ENCODE results near the gene LHX2.
"Not testable (repeated sequence)": the region's sequence is repeated elsewhere in the genome, so short reads cannot be mapped to it uniquely, and the experiment has no call there.

LHX2 gene

GRCh38 chr9:124011460-124012301 lies at the start of gene LHX2:
TSS of gene LHX2 (plus strand) at chr9:124011768. CDS start at chr9:124012349, 581 bp downstream.
- DNase-seq, result peak; percentile 89

- DNase-seq, result no peak
Observed at GRCh38 chr9:123964761-123965160, 46.8 kb upstream of the LHX2 start.

GRCh38 chr9:123965801-123966686 lies 45.5 kb upstream of the LHX2 start:
- no peak for DNase-seq

- no peak for DNase-seq
Observed at GRCh38 chr9:123967323-123967722, 44.2 kb upstream of the LHX2 start.

- no peak for DNase-seq
Observed at GRCh38 chr9:123972618-123973017, 39.0 kb upstream of the LHX2 start.

- no peak for DNase-seq
Observed at GRCh38 chr9:123973590-123974223, 37.9 kb upstream of the LHX2 start.

- no peak for DNase-seq
Observed at GRCh38 chr9:123974471-123974870, 37.1 kb upstream of the LHX2 start.

GRCh38 chr9:123975871-123976270 lies 35.7 kb upstream of the LHX2 start:
- DNase-seq, result no peak

- DNase-seq, result not testable (repeated sequence)
Observed at GRCh38 chr9:123976579-123976978, 35.0 kb upstream of the LHX2 start.

- DNase-seq, result no peak
Observed at GRCh38 chr9:123978981-123979380, 32.6 kb upstream of the LHX2 start.

- no peak for DNase-seq
Observed at GRCh38 chr9:123982535-123982934, 29.0 kb upstream of the LHX2 start.

- DNase-seq, result no peak
Observed at GRCh38 chr9:123983047-123983446, 28.5 kb upstream of the LHX2 start.

GRCh38 chr9:123984802-123985201 lies 26.8 kb upstream of the LHX2 start:
- no peak for DNase-seq

GRCh38 chr9:123985869-123986268 lies 25.7 kb upstream of the LHX2 start:
- DNase-seq, result no peak

- DNase-seq, result no peak
Observed at GRCh38 chr9:123990427-123990826, 21.1 kb upstream of the LHX2 start.

- not testable (repeated sequence) for DNase-seq
Observed at GRCh38 chr9:123992679-123993078, 18.9 kb upstream of the LHX2 start.

- DNase-seq, result no peak
Observed at GRCh38 chr9:123996731-123997421, 14.7 kb upstream of the LHX2 start.

- DNase-seq, result no peak
Observed at GRCh38 chr9:123997665-123998277, 13.8 kb upstream of the LHX2 start.

GRCh38 chr9:123998278-123998925 lies 13.2 kb upstream of the LHX2 start:
- no peak for DNase-seq

GRCh38 chr9:123998970-123999621 lies 12.5 kb upstream of the LHX2 start:
- DNase-seq, result peak; percentile 10

GRCh38 chr9:123999661-124000060 lies 11.9 kb upstream of the LHX2 start:
- no peak for DNase-seq
